ENCODE data around the gene CHD6. TPM values are rescaled to one million over a fixed set of nuclear protein-coding genes. Genes with fewer than 3 reads are reported as not detected.

CHD6 gene
- total RNA-seq, 6 experiments from 2014 or later = 9.3 to 24.1 (median 16.6) TPM

- H3K36me3 ChIP-seq = no peaks in the 10 kb centered on the region
- 61% methylated on average over 3 of the region's 3 CpGs for WGBS (ENCODE audit: insufficient coverage, low coverage, low lambda C conversion rate, missing lambda C conversion rate)
- no peaks in the 10 kb centered on the region for H3K9me3 ChIP-seq
- H3K4me3 ChIP-seq = no peak overlapping the region
- intact Hi-C loops (cut with DNase I) = no loop called here
- TF ChIP-seq POLR2A (IDR thresholded peaks at IDR 0.05) = no peak
- DNase-seq (no peak), ATAC-seq (no peak)
- no peaks in the 10 kb centered on the region for H3K27me3 ChIP-seq
- H3K4me1 ChIP-seq = no peaks in the 10 kb centered on the region
- no peak overlapping the region for H3K27ac ChIP-seq
Observed at GRCh38 chr20:41655962-41656618, 37.9 kb upstream of the CHD6 start.

GRCh38 chr20:41654884-41655283 lies 36.7 kb upstream of the CHD6 start:
- no peak overlapping the region for H3K4me3 ChIP-seq
- TF ChIP-seq POLR2A (IDR thresholded peaks at IDR 0.05) (no peak), CTCF (IDR thresholded peaks at IDR 0.05) (no peak)
- intact Hi-C loops (cut with DNase I) = no loop called here
- no peaks in the 10 kb centered on the region for H3K9me3 ChIP-seq
- WGBS (ENCODE audit: insufficient coverage, low coverage, low lambda C conversion rate, missing lambda C conversion rate) = 40% methylated on average over 1 of the region's 1 CpG
- H3K27me3 ChIP-seq = no peaks in the 10 kb centered on the region
- no peak for ATAC-seq
- no peaks in the 10 kb centered on the region for H3K4me1 ChIP-seq
- DNase-seq = no peak
- no peak overlapping the region for H3K27ac ChIP-seq
- H3K36me3 ChIP-seq = no peaks in the 10 kb centered on the region

GRCh38 chr20:41654292-41654691 lies 36.1 kb upstream of the CHD6 start:
- Histone ChIP-seq H3K27ac (no peak overlapping the region), H3K9me3 (no peaks in the 10 kb centered on the region), H3K4me3 (no peak overlapping the region), H3K4me1 (no peaks in the 10 kb centered on the region), H3K27me3 (no peaks in the 10 kb centered on the region), H3K36me3 (no peaks in the 10 kb centered on the region)
- 75% methylated on average over 3 of the region's 3 CpGs for WGBS (ENCODE audit: insufficient coverage, low coverage, low lambda C conversion rate, missing lambda C conversion rate)
- no peak for ATAC-seq
- intact Hi-C loops (cut with DNase I) = no loop called here
- no peak for TF ChIP-seq POLR2A (IDR thresholded peaks at IDR 0.05)
- DNase-seq = no peak

GRCh38 chr20:41650231-41650948 lies 32.2 kb upstream of the CHD6 start:
- H3K27ac ChIP-seq = no peak overlapping the region

GRCh38 chr20:41649489-41649888 lies 31.3 kb upstream of the CHD6 start:
- Histone ChIP-seq H3K36me3 (no peaks in the 10 kb centered on the region), H3K9me3 (no peaks in the 10 kb centered on the region), H3K27ac (no peak overlapping the region), H3K27me3 (no peaks in the 10 kb centered on the region), H3K4me1 (no peaks in the 10 kb centered on the region), H3K4me3 (no peak overlapping the region)
- ATAC-seq (no peak), DNase-seq (no peak)
- WGBS (ENCODE audit: insufficient coverage, low coverage, low lambda C conversion rate, missing lambda C conversion rate) = 36% methylated on average over 2 of the region's 3 CpGs
- intact Hi-C loops (cut with DNase I) = no loop called here
- no peak for TF ChIP-seq CTCF (IDR thresholded peaks at IDR 0.05)
- TF ChIP-seq POLR2A (IDR thresholded peaks at IDR 0.05) = no peak

More at GRCh38 chr20:41650231-41650948, 32.2 kb upstream of the CHD6 start:
- intact Hi-C loops (cut with DNase I) = no loop called here
- no peaks in the 10 kb centered on the region for H3K36me3 ChIP-seq
- no peaks in the 10 kb centered on the region for H3K4me1 ChIP-seq
- no peak for ATAC-seq
- H3K4me3 ChIP-seq = no peak overlapping the region
- H3K27me3 ChIP-seq = no peaks in the 10 kb centered on the region
- no peak for TF ChIP-seq POLR2A (IDR thresholded peaks at IDR 0.05)
- no peak for TF ChIP-seq CTCF (IDR thresholded peaks at IDR 0.05)
- 53% methylated on average over 1 of the region's 1 CpG for WGBS (ENCODE audit: insufficient coverage, low coverage, low lambda C conversion rate, missing lambda C conversion rate)
- DNase-seq = no peak
- H3K9me3 ChIP-seq = no peaks in the 10 kb centered on the region

Measured in right lobe of liver (tissue), 6 donors.